Spleen (tissue), 11 donors: ENCODE data around the gene CHKB. TPM values are rescaled to one million over a fixed set of nuclear protein-coding genes. Genes with fewer than 3 reads are reported as not detected.

Experiments used
- DNase-seq: peaks from one replicate; pipeline ENCODE4 v3.0.0-alpha.2; 2020
- H3K27ac ChIP-seq, 8 donors: fragments of 200-600 bp; sonication (generic) in 7 of 8; 1 replicate in 4 of 8; 2 replicates in 4 of 8; pipeline versions ENCODE4 v1.5.0 to v1.8.0; 2016 to 2021; ENCODE audit warnings: inconsistent platforms in 4 of 8, mild to moderate bottlenecking in 4 of 8, moderate library complexity in 1 of 8
- H3K27me3 ChIP-seq, 7 donors: fragments of 200-600 bp; sonication (generic) in 6 of 7; replicated peaks in 1 of 7; 1 replicate in 4 of 7; 2 replicates in 3 of 7; pipeline versions ENCODE4 v1.5.0 to v1.8.0; 2016 to 2021; ENCODE audit warnings: inconsistent platforms in 3 of 7, mild to moderate bottlenecking in 1 of 7
- H3K36me3 ChIP-seq, 6 donors: fragments of 200-600 bp; sonication (generic) in 5 of 6; 1 replicate in 4 of 6; 2 replicates in 2 of 6; pipeline versions ENCODE4 v1.5.0 to v1.8.0; 2016 to 2021; ENCODE audit warnings: inconsistent platforms in 2 of 6
- H3K4me1 ChIP-seq, 6 donors: fragments of 200-600 bp; sonication (generic) in 5 of 6; 1 replicate in 3 of 6; 2 replicates in 3 of 6; pipeline versions ENCODE4 v1.5.0 to v1.8.0; 2016 to 2021; ENCODE audit warnings: inconsistent platforms in 3 of 6
- H3K4me3 ChIP-seq, 8 donors: fragments of 200-600 bp; sonication (generic) in 7 of 8; 1 replicate in 4 of 8; 2 replicates in 4 of 8; pipeline versions ENCODE4 v1.5.0 to v1.8.0; 2016 to 2021; ENCODE audit warnings: inconsistent platforms in 4 of 8, mild to moderate bottlenecking in 4 of 8, moderate library complexity in 2 of 8
- H3K9me3 ChIP-seq, 8 donors: fragments of 200-600 bp; sonication (generic) in 7 of 8; 1 replicate in 4 of 8; 2 replicates in 4 of 8; pipeline versions ENCODE4 v1.5.0 to v1.8.0; 2016 to 2021; ENCODE audit warnings: inconsistent platforms in 4 of 8
- POLR2A ChIP-seq, 3 donors: fragments of 450-650 bp; IDR thresholded peaks; one replicate each; pipeline ENCODE4 v1.5.1; 2017; ENCODE audit warnings: antibody characterized with exemption in 3 of 3, mild to moderate bottlenecking in 1 of 3
- POLR2AphosphoS5 ChIP-seq, 3 donors: sonication (generic); formaldehyde crosslinking; IDR thresholded peaks; one replicate each; pipeline ENCODE4 v1.5.1; 2017; ENCODE audit warnings: antibody characterized with exemption in 3 of 3
- WGBS, 5 donors: extraction: QIAGEN DNeasy Blood & Tissue Kit in 3 of 5; methylation state at CpG; one replicate each; pipeline versions ENCODE4 v1.1.5 to v1.1.7; 2013 to 2018; 5-methylcytosine and 5-hydroxymethylcytosine counted together
- intact Hi-C: fragments of 100-400 bp; cut with DNase I; formaldehyde crosslinking; loops from one replicate; pipeline ENCODE4 v1.15.0; 2023; ENCODE audit warnings: low total_unique reads
- polyA plus RNA-seq, 3 donors: library from polyadenylated mRNA; stranded (reverse); fragments of 200-250 nt; gene quantifications; one replicate each; pipeline ENCODE4 v1.2.1, GENCODE V29; 2013
- total RNA-seq, 7 donors: library from RNA; depleted of rRNA in 3 of 7; stranded (reverse); fragments of >200 nt in 3 of 7; fragmentation: NEBNext Ultra II Directional in 4 of 7; extraction: Animal tissue kit (Norgen Biotek cat#: 25700) in 4 of 7; gene quantifications; one replicate each; pipeline versions ENCODE4 v1.1.0 to v1.2.1, GENCODE V29; 2016 to 2021
- TF ChIP-seq, protein P1 (sequence below), 11 experiments: fragments of 200-600 bp in 7 of 11; fragments of 450-650 bp in 4 of 11; sonication (generic) in 4 of 11; IDR thresholded peaks in 8 of 11; conservative IDR thresholded peaks in 3 of 11; 1 replicate in 7 of 11; 2 replicates in 4 of 11; pipeline versions ENCODE4 v1.4.0 to v1.8.0; 2016 to 2021; ENCODE audit warnings: antibody characterized with exemption in 11 of 11, inconsistent platforms in 4 of 11, mild to moderate bottlenecking in 1 of 11
- donor health status: healthy with polysubstance abuse.
- donor health status: DM: no; HTN: no; CAD: no; lungs with moderate emphysema.
- donor health status: DM: no; HTN: no; CAD: no.
- donor health status: Bipolar disorder and iron deficiency.
- donor health status: healthy.
- donor health status: DM: no; HTN: no; CAD: no.
- donor health status: DM: yes; HTN: yes; CAD: no.

The CHKB gene
- total and polyA plus RNA-seq, 10 donors, result 94.4 to 502 (median 129) TPM

DNA sequence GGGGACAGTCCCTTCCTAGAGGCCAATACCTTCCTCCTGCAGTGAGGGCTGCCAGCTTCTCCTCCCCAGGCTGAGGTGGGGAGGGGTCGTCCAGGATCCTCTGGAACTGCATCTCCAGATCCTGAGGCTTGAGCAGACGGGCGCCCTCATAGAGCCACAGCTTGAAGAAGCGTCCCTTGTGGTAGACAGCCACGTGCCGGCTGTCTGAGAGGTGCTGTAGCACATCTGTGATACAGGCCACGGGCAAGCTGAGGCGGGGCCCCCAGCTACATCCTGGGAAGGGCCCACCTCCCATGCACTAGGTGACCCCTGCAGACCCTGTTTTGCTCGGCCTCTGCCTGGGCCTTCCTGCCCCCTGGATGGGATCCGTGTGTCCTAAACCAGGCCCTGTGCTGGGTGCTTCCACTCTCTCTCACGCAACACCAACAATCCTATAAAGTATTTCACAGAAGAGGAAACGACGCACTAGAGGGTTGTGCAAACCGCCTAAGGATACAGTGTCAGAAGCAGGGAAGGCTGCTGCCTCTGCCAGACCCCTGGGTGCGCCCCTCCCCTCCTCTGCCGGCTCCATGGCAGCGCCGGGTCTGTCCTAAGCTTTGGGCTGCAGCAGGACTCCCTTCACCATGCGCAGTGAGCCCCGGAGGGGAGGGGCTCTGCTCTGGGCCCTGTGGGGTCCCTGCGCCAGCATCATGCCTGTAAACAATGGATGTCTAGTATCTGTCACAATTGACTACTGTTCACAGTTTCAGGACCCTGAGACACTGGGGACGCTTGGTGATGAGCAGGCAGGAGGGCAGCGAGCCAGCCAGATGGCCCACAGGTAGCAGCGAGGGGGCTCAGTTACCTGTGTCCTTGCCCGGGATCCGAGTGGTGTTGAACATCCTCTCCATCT, 8.9 kb downstream of the CHKB start:
- no peak for DNase-seq
- H3K27ac ChIP-seq, result no peak overlapping the region
- peaks cover 0 to 9% (median 0%) of the 10 kb centered on the region in 7 donors for H3K27me3 ChIP-seq
- no peak overlapping the region for H3K4me3 ChIP-seq
- peaks cover 0 to 91% (median 31%) of the 10 kb centered on the region in 6 donors for H3K36me3 ChIP-seq
- peaks cover 0 to 9% (median 4%) of the 10 kb centered on the region in 6 donors for H3K4me1 ChIP-seq
- no peaks in the 10 kb centered on the region for H3K9me3 ChIP-seq
- TF ChIP-seq POLR2A (IDR thresholded peaks at IDR 0.05) (no peak), POLR2AphosphoS5 (IDR thresholded peaks at IDR 0.05) (peak in 1 of 3 donors; percentile 24)
- 82 to 93% (median 87%) methylated on average over 12 to 26 of the region's 26 CpGs for WGBS, 5 donors
- intact Hi-C loops, result no loop called here

DNA sequence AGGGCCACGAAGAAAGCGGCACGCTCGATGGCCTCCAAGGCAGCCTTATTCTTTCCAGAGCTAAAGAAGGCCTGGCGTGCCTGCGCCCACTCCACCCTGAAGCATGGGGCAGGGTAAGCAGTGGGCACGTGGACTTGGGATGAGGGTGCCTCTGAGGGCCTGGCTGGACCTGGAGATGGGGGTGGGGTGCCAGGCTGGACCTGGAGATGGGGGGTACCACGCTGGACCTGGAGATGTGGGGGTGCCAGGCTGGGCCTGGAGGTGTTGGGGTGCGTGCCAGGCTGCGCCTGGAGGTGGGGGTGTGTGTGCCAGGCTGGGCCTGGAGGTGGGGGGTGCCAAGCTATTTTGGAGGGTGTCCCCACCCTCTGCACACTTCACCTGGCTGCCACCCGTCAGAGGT, 9.7 kb downstream of the CHKB start:
- H3K4me1 ChIP-seq, result peaks cover 0 to 1% (median under 1%) of the 10 kb centered on the region in 6 donors
- no peak overlapping the region for H3K27ac ChIP-seq
- no peaks in the 10 kb centered on the region for H3K9me3 ChIP-seq
- H3K27me3 ChIP-seq, result peaks cover 0 to 4% (median 0%) of the 10 kb centered on the region in 7 donors
- no peak for DNase-seq
- no peak overlapping the region for H3K4me3 ChIP-seq
- intact Hi-C loops, result no loop called here
- peaks cover 0 to 93% (median 32%) of the 10 kb centered on the region in 6 donors for H3K36me3 ChIP-seq
- 94 to 97% (median 95%) methylated on average over 10 to 11 of the region's 11 CpGs for WGBS, 5 donors
- TF ChIP-seq POLR2A (IDR thresholded peaks at IDR 0.05) (no peak), POLR2AphosphoS5 (IDR thresholded peaks at IDR 0.05) (peak in 1 of 3 donors; percentile 9)
- TF ChIP-seq, protein P1, sequence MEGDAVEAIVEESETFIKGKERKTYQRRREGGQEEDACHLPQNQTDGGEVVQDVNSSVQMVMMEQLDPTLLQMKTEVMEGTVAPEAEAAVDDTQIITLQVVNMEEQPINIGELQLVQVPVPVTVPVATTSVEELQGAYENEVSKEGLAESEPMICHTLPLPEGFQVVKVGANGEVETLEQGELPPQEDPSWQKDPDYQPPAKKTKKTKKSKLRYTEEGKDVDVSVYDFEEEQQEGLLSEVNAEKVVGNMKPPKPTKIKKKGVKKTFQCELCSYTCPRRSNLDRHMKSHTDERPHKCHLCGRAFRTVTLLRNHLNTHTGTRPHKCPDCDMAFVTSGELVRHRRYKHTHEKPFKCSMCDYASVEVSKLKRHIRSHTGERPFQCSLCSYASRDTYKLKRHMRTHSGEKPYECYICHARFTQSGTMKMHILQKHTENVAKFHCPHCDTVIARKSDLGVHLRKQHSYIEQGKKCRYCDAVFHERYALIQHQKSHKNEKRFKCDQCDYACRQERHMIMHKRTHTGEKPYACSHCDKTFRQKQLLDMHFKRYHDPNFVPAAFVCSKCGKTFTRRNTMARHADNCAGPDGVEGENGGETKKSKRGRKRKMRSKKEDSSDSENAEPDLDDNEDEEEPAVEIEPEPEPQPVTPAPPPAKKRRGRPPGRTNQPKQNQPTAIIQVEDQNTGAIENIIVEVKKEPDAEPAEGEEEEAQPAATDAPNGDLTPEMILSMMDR (IDR thresholded peaks at IDR 0.05 in 8 of 11, conservative IDR thresholded peaks at IDR 0.05 in 3 of 11), result no peak

DNA sequence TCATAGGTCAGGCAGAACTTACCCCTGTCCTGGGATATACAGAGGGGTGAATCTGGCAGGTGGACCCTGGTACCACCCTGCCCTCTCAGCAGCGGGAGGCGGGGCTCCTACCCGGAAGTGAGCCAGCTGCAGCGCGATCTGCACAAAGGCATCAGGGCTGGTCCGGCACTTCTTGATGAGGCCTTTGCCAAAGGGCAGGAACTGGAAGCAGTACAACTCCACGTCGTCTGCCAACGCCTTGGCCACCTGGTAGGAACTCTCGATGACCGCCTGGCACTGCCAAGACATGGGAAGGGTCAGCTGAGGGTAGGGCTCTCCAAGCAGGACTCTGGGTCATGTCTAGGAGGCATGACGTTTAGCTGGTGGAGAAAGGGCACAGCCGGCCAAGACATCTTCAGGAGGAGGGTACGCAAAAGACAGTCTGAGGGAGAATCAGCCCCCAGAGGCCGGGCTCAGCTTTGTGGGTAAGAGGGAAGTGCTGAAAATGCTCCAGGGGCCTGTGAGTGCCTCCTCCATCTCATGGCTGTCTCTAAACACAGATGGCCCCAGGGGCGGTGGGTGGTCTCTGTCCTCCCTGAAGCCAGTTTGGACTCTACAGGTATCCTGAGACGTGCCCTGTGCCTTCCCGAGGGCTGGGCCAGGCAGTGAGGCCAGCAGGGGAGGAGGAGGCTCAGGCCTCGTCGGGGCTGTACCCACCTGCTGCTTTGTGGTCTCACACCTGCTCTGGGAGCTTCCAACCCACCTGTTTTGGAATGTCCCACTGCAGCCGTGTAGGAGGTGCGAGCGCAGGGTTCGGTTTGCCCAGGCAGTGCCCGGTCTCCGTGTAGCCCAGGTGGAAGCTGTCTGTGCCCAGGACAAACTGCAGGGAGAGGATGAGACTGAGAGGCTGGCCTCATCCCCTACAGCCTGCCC, 11.1 kb downstream of the CHKB start:
- no peaks in the 10 kb centered on the region for H3K27me3 ChIP-seq
- no peak for DNase-seq
- no peak for TF ChIP-seq POLR2A (IDR thresholded peaks at IDR 0.05)
- TF ChIP-seq POLR2AphosphoS5 (IDR thresholded peaks at IDR 0.05), result no peak
- TF ChIP-seq, protein P1 (IDR thresholded peaks at IDR 0.05 in 8 of 11, conservative IDR thresholded peaks at IDR 0.05 in 3 of 11), result no peak
- no peak overlapping the region for H3K27ac ChIP-seq
- peaks cover 0 to 92% (median 32%) of the 10 kb centered on the region in 6 donors for H3K36me3 ChIP-seq
- H3K4me3 ChIP-seq, result no peak overlapping the region
- 87 to 92% (median 87%) methylated on average over 17 to 26 of the region's 26 CpGs for WGBS, 5 donors
- intact Hi-C loops, result no loop called here
- no peaks in the 10 kb centered on the region for H3K4me1 ChIP-seq
- H3K9me3 ChIP-seq, result no peaks in the 10 kb centered on the region

DNA sequence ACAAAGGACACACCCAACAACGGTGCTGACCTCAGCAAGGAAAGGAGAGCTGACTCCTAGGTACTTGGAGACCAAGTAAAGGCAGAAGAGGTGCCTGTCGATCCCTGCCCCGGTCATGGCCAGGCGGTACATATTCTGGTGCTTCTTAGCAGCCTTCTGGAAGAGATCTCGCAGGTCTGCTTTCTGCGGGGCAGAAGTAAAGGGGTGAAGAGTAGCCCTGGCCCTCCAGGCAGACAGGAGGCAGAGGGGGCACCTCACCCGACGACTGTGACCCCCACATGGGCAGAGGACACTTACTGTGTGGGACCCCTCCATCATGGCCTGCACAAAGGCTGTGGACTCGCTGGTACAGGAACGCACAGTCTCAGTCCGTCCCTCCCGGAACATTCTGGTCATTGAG, 11.8 kb downstream of the CHKB start:
- no peaks in the 10 kb centered on the region for H3K4me1 ChIP-seq
- 93 to 97% (median 95%) methylated on average over 9 to 12 of the region's 12 CpGs for WGBS, 5 donors
- TF ChIP-seq, protein P1 (IDR thresholded peaks at IDR 0.05 in 8 of 11, conservative IDR thresholded peaks at IDR 0.05 in 3 of 11), result no peak
- TF ChIP-seq POLR2A (IDR thresholded peaks at IDR 0.05), result no peak
- TF ChIP-seq POLR2AphosphoS5 (IDR thresholded peaks at IDR 0.05), result no peak
- intact Hi-C loops, result no loop called here
- peaks cover 0 to 86% (median 32%) of the 10 kb centered on the region in 6 donors for H3K36me3 ChIP-seq
- no peak overlapping the region for H3K4me3 ChIP-seq
- no peak overlapping the region for H3K27ac ChIP-seq
- DNase-seq, result no peak
- H3K9me3 ChIP-seq, result no peaks in the 10 kb centered on the region
- H3K27me3 ChIP-seq, result no peaks in the 10 kb centered on the region
